ENCODE data around the gene MCF2.

DNA sequence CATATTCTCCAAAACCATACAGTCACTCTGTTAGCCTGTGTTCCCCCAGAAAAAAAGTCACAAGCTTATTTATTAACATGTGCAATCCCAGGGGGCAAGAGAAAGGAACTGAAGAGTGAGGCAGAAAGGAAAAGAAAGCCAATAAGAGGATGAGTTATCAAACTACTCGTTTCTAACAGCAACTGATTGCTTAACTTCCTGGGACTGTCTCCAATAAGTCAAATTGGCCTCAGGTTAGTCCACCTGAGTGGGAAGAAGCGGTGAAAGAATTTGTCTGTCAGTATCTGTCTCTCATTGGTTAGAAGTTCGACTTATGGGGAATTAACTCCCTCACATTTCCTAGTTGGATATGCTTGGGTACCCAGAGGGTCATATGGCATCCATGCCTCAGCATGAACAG lies 163.4 kb downstream of the MCF2 start:
- TF ChIP-seq, protein P1, sequence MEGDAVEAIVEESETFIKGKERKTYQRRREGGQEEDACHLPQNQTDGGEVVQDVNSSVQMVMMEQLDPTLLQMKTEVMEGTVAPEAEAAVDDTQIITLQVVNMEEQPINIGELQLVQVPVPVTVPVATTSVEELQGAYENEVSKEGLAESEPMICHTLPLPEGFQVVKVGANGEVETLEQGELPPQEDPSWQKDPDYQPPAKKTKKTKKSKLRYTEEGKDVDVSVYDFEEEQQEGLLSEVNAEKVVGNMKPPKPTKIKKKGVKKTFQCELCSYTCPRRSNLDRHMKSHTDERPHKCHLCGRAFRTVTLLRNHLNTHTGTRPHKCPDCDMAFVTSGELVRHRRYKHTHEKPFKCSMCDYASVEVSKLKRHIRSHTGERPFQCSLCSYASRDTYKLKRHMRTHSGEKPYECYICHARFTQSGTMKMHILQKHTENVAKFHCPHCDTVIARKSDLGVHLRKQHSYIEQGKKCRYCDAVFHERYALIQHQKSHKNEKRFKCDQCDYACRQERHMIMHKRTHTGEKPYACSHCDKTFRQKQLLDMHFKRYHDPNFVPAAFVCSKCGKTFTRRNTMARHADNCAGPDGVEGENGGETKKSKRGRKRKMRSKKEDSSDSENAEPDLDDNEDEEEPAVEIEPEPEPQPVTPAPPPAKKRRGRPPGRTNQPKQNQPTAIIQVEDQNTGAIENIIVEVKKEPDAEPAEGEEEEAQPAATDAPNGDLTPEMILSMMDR (IDR thresholded peaks at IDR 0.05 in 2 of 3, conservative IDR thresholded peaks at IDR 0.05 in 1 of 3; ENCODE audit: borderline replicate concordance in 1 of 3, insufficient read depth in 1 of 3, low read depth in 2 of 3, low read length in 2 of 3), result no peak
- TF ChIP-seq, protein P2, sequence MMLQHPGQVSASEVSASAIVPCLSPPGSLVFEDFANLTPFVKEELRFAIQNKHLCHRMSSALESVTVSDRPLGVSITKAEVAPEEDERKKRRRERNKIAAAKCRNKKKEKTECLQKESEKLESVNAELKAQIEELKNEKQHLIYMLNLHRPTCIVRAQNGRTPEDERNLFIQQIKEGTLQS (IDR thresholded peaks at IDR 0.05), result no peak
- TF ChIP-seq EZH2phosphoT487 (IDR thresholded peaks at IDR 0.05; ENCODE audit: borderline replicate concordance) (no peak), CEBPB (IDR thresholded peaks at IDR 0.05; ENCODE audit: low read depth) (no peak), EZH2 (IDR thresholded peaks at IDR 0.05) (no peak), ZNF274 (IDR thresholded peaks at IDR 0.05; ENCODE audit: low read depth, low read length) (no peak)

Measured in HCT116 (cell line).